ENCODE data around the gene ANKFN1. TPM values are rescaled to one million over a fixed set of nuclear protein-coding genes. Genes with fewer than 3 reads are reported as not detected.
A peak's percentile ranks its signal among the peaks of the same experiment; 100 is the strongest.

The ANKFN1 gene
- total RNA-seq, 1 experiment from 2014 or later: 1.4 TPM

DNA sequence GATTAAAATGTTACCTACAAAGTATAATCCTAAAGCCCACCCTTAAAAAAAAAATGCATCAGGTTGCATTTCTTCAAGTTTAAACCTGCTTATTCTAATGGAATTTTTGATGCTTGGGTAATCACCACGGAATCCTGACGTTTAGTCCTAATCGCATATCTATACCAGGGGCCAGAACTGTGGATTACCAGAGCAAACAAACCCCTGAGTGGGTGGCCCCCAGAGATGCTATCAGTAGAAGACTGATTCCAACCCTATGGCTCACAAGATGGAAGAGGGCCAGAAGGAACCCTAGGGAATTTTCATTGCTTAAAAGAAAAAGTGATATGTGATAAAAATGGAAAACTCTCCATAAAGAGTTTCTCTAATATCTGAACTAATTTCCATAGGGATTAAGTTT is 288.0 kb downstream of the ANKFN1 start:
- DNase-seq (ENCODE audit: low read depth): peak; percentile 68

DNA sequence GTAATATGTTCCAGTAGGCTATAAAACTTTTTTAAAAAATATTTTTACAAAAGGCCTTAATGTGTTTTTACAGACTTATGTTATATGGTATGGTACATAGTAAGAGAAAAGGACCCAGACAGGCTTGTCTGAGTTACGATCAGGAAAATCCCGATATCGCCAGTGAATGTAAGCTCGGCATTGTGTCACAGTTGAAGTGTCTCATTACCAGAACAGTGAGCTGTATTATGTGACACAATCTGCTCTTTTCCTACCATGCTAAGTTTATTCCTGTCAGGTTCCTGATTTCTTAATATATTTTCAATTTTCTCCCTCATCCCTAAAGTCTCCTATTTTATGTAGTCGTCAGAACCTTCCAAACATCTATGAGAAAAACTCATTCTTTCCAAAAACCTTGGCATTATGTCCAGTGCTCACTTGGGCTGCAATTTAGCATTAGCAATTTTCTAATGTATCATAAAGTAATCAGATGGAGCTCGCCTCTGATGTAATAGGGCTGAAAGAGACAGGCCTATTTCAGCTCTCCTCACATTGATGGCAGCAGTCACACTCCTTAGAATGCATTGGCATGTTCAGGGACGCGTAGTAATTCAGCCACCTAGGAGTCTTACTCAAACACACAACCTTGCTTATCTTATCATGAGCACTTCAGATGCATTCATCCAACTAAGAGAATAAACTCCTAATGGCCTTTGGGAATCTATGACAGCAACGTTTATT is 292.6 kb downstream of the ANKFN1 start:
- DNase-seq (ENCODE audit: low read depth): no peak

DNA sequence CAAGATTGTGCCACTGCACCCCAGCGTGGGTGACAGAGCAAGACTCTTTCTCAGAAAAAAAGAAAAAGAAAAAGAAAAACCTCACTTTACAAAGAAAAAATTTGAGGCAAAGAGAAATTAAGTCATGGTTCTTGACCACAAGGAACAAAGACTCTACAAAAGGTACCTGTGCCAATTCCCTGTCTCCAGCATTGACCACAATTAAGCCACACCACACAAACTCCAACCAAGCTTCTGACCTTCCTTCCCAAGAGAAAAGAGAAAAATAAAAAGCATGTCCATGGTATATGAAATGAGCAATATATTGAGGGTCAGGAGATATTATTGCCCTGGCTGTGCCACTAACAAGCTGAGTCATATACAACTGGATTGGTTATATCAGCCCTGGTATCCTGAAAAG is 293.9 kb downstream of the ANKFN1 start:
- DNase-seq (ENCODE audit: low read depth): peak; percentile 37

DNA sequence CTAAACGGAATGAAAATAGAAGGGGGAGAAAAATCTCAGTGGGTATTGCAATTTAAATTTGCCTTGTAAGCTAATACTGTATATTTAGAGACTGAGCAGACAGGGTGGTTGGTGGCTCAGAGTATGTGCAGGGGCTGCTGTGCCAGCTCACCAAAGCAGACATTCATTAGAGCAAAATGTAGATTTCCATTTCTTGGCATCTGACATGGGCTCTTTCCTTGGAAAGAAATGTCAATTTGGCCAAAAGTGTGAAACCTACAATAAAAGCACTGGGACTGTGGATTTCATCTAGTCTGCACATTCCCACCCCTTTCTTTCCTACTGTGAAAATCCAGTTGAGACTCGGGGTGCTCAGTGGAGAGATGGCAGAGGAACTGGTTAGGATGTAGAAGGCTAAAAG is 295.1 kb downstream of the ANKFN1 start:
- DNase-seq (ENCODE audit: low read depth): no peak

DNA sequence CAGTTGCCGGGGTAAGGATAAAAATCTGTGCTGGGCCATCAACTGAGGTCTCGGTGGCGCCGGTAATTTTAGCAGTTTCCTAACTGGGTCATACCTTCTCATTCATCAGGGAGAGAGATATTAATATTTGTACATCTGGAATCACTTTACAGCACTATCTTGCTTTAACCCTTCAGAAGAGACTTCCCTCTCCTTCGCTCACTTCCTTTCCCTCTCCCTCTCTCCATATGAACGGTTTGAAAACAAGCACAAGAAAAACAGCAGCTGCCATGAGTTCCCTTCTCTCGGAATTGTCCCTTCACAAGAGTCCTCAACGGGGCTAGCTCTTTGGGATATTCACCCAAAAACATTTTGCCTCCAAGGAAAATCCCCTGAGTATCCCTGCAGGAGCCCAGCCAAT is 295.9 kb downstream of the ANKFN1 start:
- no peak for DNase-seq (ENCODE audit: low read depth)

DNA sequence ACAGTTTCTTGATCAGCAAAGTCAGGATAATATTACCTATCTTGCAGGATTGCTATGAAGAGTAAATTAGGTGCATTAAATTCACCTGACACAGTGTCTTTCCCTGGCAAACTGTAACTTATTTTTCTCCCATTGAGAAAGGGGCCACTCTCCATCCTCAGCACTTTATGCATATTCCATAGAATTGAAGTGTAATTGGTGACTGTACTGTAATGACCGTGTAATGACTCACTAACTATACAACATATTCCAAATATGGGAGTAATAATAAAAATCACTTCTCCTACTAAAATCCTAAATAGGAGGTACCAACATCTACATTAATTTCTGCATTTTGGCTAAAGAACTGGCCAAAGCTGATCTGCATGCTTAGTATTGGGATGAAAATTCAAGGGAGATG is 298.4 kb downstream of the ANKFN1 start:
- DNase-seq (ENCODE audit: low read depth): no peak

DNA sequence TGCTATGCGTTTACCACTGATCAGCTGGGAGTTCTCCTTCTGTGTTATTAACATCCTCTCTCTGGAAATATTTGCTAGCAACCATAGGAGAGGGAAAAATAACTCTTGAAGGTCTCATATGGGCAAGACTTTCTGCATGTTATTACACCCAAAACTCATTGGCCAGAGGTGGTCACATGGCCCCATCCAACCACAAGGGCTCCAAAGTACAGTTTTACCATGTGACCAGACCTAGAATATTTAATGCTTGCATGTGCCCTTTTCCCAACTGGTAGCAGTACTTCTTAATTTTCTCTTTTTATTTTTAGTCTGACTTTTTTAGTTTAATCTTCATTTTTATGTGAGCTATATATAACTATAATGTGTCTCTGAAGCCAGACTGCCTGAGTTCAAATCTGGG is 299.2 kb downstream of the ANKFN1 start:
- DNase-seq (ENCODE audit: low read depth): no peak

DNA sequence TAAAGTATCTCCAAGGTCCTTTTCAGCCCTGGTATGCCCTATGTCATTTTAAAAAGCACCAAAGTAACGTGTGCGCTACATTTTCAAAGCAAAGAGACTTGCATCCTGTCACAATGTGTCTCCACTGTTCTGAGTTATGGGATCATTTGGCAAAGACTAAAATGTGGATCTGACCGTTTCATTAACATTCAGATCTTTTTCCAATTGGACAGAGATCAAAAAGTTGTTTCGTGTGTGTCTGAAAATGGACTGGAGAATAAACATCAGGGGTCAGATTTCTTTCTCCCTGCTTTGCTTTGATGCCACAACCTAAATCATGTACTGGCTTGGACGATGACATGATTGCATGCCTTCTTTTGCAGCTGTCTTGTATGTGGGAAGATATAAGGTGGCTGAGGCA is 304.2 kb downstream of the ANKFN1 start:
- DNase-seq (ENCODE audit: low read depth): peak; percentile 12

DNA sequence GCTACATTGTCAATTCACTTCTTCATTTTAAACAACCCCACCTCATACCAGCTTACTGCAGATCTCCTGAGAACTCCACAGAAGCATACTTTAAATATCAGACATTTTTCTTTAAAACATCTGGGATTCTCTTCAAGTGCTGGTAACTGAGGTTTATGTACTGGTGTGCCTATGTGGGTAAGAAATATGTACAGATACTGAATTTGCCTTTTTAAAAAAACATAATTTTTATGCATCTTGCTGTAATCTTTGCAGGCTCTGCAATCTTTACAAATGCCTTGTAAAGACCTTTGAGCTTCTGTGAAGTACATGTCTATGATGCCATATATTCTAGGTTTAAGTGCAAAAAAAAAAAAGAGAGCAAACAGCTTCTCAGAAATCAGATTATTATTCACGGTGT is 312.6 kb downstream of the ANKFN1 start:
- DNase-seq (ENCODE audit: low read depth): no peak

DNA sequence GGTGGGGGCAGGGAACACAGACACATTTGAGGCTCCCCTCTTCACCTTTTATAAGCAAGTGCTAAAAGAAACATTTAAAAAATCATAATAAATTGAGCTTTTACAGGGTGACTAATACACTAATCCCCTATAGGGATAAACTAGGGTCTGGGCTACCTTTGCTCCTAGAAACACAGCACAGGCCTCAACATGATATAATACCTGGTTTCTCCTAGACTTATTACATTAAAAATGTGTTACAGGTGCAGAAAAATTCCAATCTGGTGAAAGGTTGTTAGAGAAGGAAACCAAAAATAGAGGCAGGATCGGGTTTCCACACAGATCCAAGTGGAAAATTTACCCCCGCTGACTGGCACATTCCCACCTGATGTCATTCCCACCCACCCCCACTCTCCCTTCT is 315.6 kb downstream of the ANKFN1 start:
- DNase-seq (ENCODE audit: low read depth): no peak

DNA sequence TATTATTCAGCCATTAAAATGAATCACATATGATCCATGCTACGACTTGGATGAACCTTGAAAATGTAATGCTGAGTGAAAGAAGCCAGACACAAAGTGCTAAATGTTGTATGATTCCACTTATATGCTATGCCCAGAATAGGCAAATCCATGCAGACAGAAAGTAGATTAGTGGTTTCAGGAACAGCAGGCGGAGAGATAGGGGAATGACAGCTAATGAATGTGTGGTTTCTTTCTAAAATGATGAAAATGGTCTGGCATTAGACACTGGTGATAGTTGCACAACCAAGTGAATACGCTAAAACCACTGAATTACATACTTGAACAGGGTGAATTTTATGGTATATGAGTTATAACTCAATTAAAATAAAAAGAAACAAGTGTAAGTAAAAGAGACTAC is 318.4 kb downstream of the ANKFN1 start:
- DNase-seq (ENCODE audit: low read depth): no peak

DNA sequence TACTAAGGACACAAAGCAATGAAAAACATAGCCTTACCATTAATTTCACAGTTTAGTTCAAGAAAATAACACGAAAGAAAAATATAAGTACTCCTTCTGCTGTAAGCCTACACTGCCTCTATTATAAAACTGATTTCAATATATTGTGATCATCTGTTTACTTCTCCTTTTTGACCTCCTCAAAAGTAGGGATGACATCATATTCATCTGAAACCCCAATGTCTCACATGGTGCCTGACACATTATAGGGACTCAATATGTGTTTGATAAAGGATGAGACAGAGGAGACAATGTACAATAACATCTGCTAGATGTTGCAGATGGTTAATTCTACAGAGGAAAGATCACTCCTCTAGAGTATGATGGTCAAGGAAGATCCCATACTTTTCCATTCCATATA is 321.8 kb downstream of the ANKFN1 start:
- DNase-seq (ENCODE audit: low read depth): no peak

DNA sequence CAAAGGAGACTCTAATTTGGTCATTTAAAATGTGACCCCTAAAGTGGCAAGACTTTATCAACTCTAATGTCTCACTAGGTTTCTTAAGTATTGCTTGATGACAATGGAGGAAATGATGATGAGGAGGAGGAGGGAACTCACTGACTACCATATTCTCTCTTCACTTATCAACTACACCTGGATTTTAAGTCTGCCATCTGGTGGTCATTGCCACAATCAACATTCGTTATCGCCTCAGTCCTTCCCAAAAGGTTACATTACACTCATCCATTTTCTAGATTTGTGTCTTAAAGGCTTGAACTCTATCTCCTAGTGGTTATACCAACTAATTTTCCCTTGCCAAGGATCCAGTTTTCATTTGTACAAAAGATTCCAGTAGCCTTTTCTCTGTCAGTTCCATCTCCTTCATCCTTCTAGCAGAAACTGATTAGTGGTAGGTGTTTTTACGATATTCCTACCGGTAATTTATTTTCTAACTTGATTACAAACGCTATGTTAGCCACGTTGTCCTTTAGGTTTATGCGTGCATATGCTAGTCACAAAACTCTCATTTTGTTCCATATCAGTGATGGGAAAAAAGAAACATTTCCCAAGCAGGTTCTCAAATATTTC is 325.7 kb downstream of the ANKFN1 start:
- peak; percentile 57 for DNase-seq (ENCODE audit: low read depth)

DNA sequence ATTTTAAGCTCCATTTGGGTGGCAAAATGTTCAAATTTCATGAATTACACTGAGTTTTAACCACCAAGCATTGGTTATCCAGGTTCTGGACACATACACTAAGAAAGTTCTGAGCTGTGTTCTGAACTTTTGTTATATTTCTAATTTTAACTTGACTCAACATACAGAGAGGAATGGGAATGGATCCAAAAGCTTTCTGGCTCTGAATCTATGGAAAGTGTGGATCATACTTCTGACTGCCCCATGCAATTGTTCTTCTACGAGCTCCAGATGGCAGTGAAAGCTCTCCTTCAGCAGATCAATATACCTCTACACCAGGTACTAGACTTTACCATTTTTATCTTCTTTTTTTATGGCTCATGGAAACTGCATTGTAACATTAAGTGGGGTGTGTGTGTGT is 327.2 kb downstream of the ANKFN1 start:
- DNase-seq (ENCODE audit: low read depth): no peak

DNA sequence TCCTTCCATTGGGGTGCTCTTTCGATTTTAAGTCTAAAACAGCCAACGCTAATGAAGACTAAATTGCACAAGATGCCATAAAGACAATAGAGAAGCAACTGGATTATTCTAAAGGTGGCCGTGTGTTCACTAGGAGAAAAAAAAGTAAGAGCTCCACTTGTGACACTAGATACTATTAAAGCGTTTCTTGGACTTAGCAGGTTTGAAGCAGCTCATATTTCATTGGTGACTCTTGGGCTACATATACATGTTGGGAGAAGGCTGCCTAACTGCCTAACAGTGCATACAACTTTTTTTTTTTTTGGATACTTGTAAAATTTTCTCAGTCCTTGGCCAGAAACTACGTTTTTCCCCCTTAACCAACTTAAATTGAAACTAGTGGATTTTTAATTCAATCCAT is 328.4 kb downstream of the ANKFN1 start:
- DNase-seq (ENCODE audit: low read depth): no peak

DNA sequence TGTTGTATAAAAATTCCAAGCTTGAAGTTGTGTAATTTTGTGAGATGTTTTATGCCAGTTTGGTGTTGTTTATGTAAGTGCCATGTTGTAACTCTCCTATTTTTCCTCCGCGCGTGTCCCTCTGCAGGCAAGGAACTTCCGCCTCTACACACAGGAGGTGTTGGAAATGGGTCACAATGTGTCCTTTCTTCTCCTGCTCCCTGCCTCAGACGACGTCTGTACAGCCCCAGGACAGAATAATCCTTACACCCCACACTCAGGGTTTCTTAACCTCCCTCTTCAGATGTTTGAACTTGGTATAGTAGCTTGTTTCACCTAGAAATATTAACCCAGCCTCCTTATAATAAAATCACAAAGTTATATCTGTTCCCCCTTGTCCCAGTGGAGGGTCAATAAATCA is 329.0 kb downstream of the ANKFN1 start:
- no peak for DNase-seq (ENCODE audit: low read depth)

DNA sequence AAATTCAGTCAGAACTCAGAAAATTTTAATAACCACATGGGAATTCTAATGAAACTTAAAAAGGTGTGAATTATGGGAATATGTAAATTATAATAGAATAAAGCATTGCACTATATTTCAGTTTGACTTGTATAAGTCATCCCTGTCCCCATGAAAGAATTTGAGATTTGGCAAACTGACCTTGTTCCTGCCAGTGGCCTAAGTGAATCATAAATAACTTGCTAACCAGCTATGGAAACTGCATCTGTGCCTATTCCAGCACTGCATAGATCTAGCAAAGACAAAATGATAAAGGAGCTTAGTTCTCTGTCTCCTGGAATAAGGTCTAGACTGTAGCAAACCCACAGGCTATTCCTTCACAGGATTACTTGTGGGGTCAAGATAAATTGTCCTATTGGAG is 333.5 kb downstream of the ANKFN1 start:
- DNase-seq (ENCODE audit: low read depth): no peak

DNA sequence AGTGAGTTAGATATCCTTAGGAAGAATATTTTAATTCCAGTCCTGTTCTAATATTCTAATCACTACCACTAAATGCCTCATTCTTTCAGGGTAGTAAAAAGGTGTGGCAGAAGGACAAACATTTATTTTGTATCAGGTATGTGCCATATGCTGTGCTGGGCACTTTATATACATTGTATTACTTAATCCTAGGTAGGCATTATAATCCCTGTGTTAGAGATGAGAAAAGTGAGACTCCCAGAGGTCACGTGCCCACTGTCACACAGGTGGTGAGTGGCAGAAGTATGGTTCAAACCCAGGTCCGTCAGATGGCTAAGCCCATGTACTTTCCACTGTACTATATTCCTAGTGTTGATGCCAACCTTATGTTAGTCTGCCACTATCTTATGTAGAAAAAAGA is 335.5 kb downstream of the ANKFN1 start:
- DNase-seq (ENCODE audit: low read depth): no peak

DNA sequence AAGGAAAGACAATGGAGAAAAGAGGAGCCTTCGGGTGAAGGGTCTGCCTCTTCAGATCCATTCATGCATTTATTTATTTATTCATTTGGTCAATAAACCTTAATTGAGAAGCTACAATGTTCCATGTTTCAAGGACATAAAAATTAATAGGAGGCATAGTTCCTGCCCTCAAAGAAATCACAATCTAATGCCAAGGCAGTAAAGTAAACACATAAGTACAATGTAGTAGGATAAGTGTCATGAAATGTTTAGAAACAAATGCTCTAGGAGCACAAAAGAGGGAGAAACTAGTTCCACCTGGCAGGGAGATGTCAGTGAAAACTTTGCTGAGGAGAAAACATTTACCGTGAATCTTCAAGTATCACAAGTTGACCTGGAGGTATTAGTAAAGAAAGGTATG is 336.7 kb downstream of the ANKFN1 start:
- no peak for DNase-seq (ENCODE audit: low read depth)

DNA sequence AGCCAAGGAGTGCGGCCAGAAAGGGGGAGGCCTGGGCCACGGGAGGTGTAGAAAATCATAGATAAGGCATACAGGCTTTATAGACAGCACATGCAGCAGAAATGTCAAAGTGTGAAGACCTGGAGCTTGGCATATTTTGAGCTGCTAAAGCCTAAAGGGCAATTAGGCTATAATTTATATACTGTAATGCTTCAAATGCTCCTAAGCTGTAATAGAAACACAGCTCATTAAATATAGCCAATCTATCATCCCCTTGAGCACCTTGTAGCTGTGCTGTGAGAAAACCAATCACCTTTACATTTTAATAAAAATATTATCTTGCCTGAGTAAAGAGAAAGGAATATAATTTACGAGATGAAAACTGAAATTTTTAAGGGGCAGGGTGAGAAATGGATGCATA is 342.3 kb downstream of the ANKFN1 start:
- DNase-seq (ENCODE audit: low read depth): no peak

DNA sequence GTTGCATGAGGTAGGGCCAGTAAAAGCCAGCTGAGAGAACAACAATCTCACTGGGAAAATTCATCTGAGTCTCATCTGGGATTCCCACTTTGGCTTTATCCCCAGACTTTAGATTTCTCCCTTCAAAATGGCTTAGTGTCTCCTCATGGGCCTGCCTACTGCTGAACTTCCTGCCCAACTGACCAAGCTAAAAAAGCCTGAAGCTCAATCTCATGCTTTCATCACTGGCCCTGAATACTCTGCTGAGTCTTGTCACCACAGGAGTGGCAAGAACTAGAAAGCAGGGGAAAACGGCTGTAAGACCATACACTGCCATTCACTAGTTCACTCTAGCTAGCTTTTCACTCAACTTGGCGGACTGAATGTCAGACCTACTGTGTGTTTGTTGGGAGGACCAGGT is 343.9 kb downstream of the ANKFN1 start:
- DNase-seq (ENCODE audit: low read depth): peak; percentile 8

DNA sequence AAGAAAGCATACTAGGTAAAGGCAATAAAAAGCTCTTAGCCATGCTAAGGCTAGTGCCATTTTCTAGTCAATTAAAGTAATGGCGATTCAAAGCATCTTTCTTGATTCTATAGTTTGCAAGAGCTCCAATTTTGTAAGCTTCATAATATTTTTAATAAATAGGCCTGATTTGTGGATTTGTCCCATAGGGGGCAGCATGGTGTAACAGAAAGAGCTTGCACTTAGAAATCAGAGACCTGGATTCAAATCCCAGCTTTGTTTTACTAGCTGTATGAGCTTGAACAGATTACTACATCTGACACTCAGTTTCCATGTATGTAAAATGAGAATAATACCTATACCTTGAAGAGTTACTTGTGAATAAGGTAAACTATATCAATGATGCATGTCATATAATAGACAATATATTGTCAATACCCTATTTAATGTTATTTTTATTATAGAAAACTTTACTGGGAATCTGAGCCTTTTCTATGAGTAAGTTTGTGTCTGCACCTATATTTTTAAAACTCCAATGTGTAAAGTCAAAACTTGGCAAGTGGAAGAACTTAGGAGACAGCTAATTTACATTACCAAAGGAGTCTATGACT is 346.6 kb downstream of the ANKFN1 start:
- peak; percentile 27 for DNase-seq (ENCODE audit: low read depth)

DNA sequence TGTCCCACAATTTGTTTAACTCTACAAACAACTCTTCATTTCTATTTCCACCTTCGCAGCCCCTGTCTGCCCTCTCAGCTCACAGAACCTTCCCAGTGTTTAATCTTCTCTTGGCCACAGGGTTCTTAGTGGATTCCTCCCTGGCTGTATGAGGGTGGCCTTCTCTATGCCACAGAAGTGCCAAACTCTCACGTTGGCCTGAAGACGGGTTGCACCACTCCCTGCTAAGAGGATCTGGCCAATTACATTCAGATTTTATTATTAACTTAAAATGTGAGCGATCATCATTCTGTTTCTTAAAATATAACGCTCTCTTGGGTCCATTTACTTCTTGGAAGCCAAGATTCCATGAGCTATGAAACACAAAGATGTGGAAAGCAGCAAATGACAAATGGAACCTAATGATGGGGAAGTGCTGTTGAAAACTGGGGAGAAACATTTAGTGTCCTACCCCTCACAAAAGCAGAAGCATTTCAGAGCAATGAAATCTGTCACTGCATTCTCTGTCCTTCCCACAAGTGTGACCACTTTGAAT is 348.9 kb downstream of the ANKFN1 start:
- DNase-seq (ENCODE audit: low read depth): no peak

Measured in M059J (cell line).